ENCODE measurements around the gene GABRA4. TPM values are rescaled to one million over a fixed set of nuclear protein-coding genes. Genes with fewer than 3 reads are reported as not detected.

The GABRA4 gene
- polyA plus RNA-seq, 3 donors, result not detected

- peaks cover 0 to 8% (median 0%) of the 10 kb centered on the region in 7 donors for H3K9me3 Mint-ChIP-seq
- no peak overlapping the region for H2AFZ ChIP-seq (ENCODE audit: insufficient read depth, low read depth, low read length, poor library complexity, severe bottlenecking)
- WGBS (ENCODE audit: insufficient coverage), result no CpG with 5 or more reads among the region's 1 CpG
- no peak overlapping the region for H3K4me3 Mint-ChIP-seq
- H3K27me3 Mint-ChIP-seq (ENCODE audit: low read depth in 3 of 3), result peaks cover 0 to 10% (median 8%) of the 10 kb centered on the region in 3 donors
- H3K27me3 ChIP-seq (ENCODE audit: control insufficient read depth in 2 of 2, insufficient read depth in 2 of 2, low read length in 2 of 2), result peaks cover 3 to 13% of the 10 kb centered on the region in 2 donors
- no peak overlapping the region for H3K27ac ChIP-seq (ENCODE audit: low read depth in 1 of 2, low read length in 2 of 2)
- intact Hi-C loops (cut with micrococcal nuclease), result no loop called here
- no peak overlapping the region for H3K4me2 ChIP-seq (replicated peaks; ENCODE audit: extremely low read depth, low read length, poor library complexity, severe bottlenecking)
- H4K20me1 ChIP-seq (ENCODE audit: insufficient read depth, low read length), result no peaks in the 10 kb centered on the region
- H3K27ac Mint-ChIP-seq, result no peak overlapping the region
- DNase-seq, result no peak
- no peaks in the 10 kb centered on the region for H3K4me1 ChIP-seq (ENCODE audit: control insufficient read depth in 1 of 2, insufficient read depth in 2 of 2, low read length in 2 of 2)
- no peaks in the 10 kb centered on the region for H3K4me1 Mint-ChIP-seq
- H3K36me3 Mint-ChIP-seq, result no peaks in the 10 kb centered on the region
- no peak overlapping the region for H3K4me3 ChIP-seq (replicated peaks in 1 of 3; ENCODE audit: low read depth in 2 of 3, low read length in 3 of 3)
- no peaks in the 10 kb centered on the region for H3K9me3 ChIP-seq (replicated peaks in 1 of 2; ENCODE audit: control insufficient read depth in 1 of 2, insufficient read depth in 1 of 2, low read length in 2 of 2)
- no peaks in the 10 kb centered on the region for H3K79me2 ChIP-seq (ENCODE audit: insufficient read depth, low read length)
- no peaks in the 10 kb centered on the region for H3K36me3 ChIP-seq (replicated peaks in 1 of 2; ENCODE audit: control insufficient read depth in 1 of 2, insufficient read depth in 2 of 2, low read length in 2 of 2)
- TF ChIP-seq CTCF (IDR thresholded peaks at IDR 0.05), result no peak
- no peak overlapping the region for H3K9ac ChIP-seq (ENCODE audit: insufficient read depth, low read length, poor library complexity, severe bottlenecking)
Measured at GRCh38 chr4:47002580-47002979, 9.2 kb upstream of the GABRA4 start.

- H3K4me1 Mint-ChIP-seq, result no peaks in the 10 kb centered on the region
- H3K4me3 Mint-ChIP-seq, result no peak overlapping the region
- Histone ChIP-seq H2AFZ (ENCODE audit: insufficient read depth, low read depth, low read length, poor library complexity, severe bottlenecking) (no peak overlapping the region), H3K4me3 (replicated peaks in 1 of 3; ENCODE audit: low read depth in 2 of 3, low read length in 3 of 3) (no peak overlapping the region), H3K4me2 (replicated peaks; ENCODE audit: extremely low read depth, low read length, poor library complexity, severe bottlenecking) (no peak overlapping the region), H4K20me1 (ENCODE audit: insufficient read depth, low read length) (no peaks in the 10 kb centered on the region), H3K9ac (ENCODE audit: insufficient read depth, low read length, poor library complexity, severe bottlenecking) (no peak overlapping the region), H3K79me2 (ENCODE audit: insufficient read depth, low read length) (no peaks in the 10 kb centered on the region), H3K27ac (ENCODE audit: low read depth in 1 of 2, low read length in 2 of 2) (no peak overlapping the region), H3K9me3 (replicated peaks in 1 of 2; ENCODE audit: control insufficient read depth in 1 of 2, insufficient read depth in 1 of 2, low read length in 2 of 2) (no peaks in the 10 kb centered on the region), H3K36me3 (replicated peaks in 1 of 2; ENCODE audit: control insufficient read depth in 1 of 2, insufficient read depth in 2 of 2, low read length in 2 of 2) (no peaks in the 10 kb centered on the region), H3K4me1 (ENCODE audit: control insufficient read depth in 1 of 2, insufficient read depth in 2 of 2, low read length in 2 of 2) (no peaks in the 10 kb centered on the region), H3K27me3 (ENCODE audit: control insufficient read depth in 2 of 2, insufficient read depth in 2 of 2, low read length in 2 of 2) (peaks cover 13 to 29% of the 10 kb centered on the region in 2 donors)
- H3K27ac Mint-ChIP-seq, result no peak overlapping the region
- DNase-seq, result no peak
- no CpG with 5 or more reads among the region's 1 CpG for WGBS (ENCODE audit: insufficient coverage)
- TF ChIP-seq CTCF (IDR thresholded peaks at IDR 0.05), result no peak
- peaks cover 0 to 8% (median 0%) of the 10 kb centered on the region in 7 donors for H3K9me3 Mint-ChIP-seq
- H3K36me3 Mint-ChIP-seq, result no peaks in the 10 kb centered on the region
- H3K27me3 Mint-ChIP-seq (ENCODE audit: low read depth in 3 of 3), result peaks cover under 1 to 20% (median 19%) of the 10 kb centered on the region in 3 donors
- intact Hi-C loops (cut with micrococcal nuclease), result no loop called here
Measured at GRCh38 chr4:47000406-47000805, 7.0 kb upstream of the GABRA4 start.
